ENCODE measurements around the gene METTL24. TPM values are rescaled to one million over a fixed set of nuclear protein-coding genes. Genes with fewer than 3 reads are reported as not detected.
"Not testable (repeated sequence)": the region's sequence is repeated elsewhere in the genome, so short reads cannot be mapped to it uniquely, and the experiment has no call there.

Gene METTL24
- polyA plus RNA-seq, 1 donor: 0.23 TPM

GRCh38 chr6:110250058-110250457 is 108.1 kb downstream of the METTL24 start:
- DNase-seq: no peak

DNA sequence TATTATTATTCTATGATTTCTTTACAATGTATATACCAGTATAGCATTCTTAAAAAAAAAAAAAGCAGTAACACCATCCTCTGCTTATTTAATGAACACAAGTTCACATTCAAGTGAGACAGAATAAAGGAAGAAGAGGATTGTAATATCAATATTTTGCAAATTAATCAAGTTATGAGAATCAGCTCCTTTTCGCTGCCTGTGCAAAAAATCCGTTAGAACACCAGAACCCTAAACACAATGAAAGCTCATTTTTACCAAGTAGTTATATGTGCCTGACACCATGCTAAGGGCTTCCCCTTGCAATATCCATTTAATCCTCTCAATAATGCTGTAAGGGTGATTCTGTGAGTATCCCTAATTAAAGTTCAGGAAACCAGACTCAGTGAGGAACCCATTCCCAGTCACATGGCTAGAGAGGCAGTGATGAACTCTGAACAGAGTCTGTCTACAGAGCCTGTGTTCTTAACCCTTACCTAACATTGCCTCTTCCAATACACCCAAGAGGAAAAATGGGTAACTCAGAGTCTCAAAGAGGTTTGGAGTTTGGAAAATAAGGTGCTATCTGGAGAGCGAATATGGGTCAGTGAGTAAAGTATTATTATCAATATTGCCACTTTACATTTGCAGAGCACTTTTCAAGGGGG is 111.1 kb downstream of the METTL24 start:
- no peak for DNase-seq

- no peak for DNase-seq
Measured at GRCh38 chr6:110246378-110246777, 111.8 kb downstream of the METTL24 start.

DNA sequence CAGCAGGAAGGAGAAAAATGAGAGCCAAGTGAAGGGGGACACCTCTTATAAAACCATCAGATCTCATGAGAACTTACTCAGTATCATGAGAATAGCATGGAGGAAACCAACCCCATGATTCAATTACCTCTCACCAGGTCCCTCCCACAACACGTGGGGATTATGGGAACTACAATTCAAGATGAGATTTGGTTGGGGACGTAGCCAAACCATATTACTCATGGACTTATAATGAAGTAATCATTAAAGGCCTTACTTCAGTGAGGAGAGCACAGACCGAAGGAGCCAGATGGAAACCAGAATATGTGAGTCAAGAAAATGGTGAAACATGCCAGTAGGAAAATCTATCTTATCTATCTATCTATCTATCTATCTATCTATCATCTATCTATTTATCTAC is 113.5 kb downstream of the METTL24 start:
- not testable (repeated sequence) for DNase-seq

DNA sequence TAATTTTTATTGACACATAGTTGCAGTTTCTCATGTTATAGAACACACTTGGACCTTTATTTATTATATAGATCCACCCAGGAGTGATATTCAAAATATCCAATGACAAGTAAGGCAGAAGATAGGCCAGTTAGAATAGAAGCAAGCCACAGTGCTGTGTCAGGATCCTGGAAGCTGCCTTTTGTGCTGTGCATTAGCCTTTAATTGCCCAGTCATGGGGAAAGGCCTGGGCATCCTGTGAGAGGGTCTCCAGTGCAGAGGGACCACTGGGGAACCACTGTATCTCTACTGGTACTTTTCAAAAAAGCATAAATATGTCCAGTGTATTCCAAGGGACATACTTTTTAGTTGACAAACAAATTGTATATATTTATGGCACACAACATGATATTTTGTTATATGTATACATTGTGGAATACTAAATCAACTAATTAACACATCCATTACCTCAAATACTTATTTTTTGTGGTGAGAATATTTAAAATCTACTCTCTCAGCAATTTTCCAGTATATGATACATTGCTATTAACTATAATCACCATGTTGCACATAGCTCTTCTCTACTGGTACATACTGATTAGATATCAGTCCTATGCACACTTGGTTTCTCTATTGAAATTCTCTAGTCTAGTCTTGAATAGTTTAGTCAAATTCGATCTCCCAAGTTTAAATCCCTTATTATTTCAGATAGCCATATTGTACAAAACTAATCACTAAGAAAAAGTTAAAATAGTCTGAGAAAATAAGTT is 118.4 kb downstream of the METTL24 start:
- DNase-seq: no peak

DNA sequence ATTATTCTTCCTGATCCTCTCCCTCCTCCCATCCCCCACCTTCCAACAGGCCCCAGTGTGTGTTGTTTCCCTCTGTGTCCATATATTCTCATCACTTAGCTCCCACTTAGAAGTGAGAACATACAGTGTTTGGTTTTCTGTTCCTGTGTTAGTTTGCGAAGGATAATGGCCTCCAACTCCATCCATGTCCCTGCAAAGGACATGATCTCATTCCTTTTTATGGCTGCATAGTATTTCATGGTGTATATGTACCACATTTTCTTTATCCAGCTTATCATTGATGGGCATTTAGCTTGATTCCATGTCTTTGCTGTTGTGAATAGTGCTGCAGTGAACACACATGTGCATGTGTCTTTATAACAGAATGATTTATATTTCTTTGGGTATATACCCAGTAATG is 122.1 kb downstream of the METTL24 start:
- DNase-seq: not testable (repeated sequence)

DNA sequence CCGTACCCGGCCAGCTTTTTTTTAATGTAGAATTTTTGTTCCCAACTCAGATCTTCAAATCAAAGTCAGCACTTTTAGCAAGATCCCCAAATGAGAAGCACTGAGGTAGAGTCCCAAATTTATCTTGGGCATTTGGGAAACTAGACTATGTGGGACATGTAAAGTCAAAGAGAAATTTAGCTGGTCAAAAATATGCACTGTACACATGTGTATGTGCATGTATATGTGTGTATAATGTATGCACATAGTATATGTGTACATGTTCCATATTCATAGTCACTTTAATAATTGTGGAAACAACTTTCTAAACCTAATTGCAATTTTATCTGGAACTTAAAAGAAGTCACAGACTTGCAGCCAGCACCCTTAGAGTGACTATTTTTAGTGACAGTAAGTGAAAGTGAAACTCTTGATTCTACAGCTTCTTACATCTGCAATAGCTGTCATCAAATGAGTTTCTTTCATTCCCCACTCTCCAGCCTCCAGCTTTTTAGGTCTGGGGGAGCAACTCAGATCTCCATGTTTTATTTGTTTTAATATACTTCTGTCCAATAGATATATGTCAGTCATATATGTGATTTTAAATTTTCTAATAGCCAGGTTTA is 124.3 kb downstream of the METTL24 start:
- DNase-seq: no peak

DNA sequence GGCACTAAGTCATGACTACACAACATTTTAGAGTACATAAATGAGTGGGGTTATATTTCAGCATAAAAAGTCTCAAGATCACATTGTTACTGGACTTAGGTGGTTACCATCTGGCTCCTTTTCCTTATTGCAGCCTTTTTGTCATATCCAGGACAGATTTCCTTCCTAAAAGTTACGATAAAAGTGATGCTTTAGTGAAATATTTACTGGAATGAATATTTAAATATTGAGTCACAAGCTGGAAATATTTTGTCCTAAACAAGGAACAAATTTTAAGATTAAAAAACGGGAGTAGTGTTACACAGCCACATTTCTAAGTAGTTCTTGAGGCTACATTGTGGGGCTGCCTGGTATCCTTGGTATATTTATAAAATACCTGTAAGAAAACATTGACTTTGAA is 125.7 kb downstream of the METTL24 start:
- no peak for DNase-seq

- no peak for DNase-seq
Measured at GRCh38 chr6:110226261-110226660, 131.9 kb downstream of the METTL24 start.

- DNase-seq: no peak
Measured at GRCh38 chr6:110221738-110222137, 136.4 kb downstream of the METTL24 start.

GRCh38 chr6:110217266-110217665 is 140.9 kb downstream of the METTL24 start:
- DNase-seq: no peak

DNA sequence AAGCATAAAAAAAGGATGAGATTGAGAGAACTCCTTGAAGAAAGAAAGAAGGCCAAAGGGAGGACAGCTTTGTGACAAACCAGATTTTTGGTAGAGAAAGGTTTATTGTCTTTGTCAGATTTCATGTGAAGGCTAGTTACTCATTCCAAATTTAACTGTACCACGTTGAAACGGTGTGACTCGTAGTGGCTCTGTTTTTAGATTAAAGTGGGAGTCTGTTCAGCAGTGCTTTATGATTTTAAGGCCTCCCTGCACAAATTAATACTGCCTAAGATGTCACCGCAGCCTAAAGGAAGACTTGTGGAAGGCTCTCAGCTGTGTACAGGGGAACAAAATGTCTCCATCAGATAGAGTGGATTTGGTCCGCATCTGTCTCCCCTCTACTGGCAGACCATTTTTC is 142.0 kb downstream of the METTL24 start:
- no peak for DNase-seq

- no peak for DNase-seq
Measured at GRCh38 chr6:110214338-110214737, 143.8 kb downstream of the METTL24 start.

- DNase-seq: no peak
Measured at GRCh38 chr6:110211753-110212152, 146.4 kb downstream of the METTL24 start.

GRCh38 chr6:110207652-110208051 is 150.5 kb downstream of the METTL24 start:
- no peak for DNase-seq

- DNase-seq: no peak
Measured at GRCh38 chr6:110201151-110201884, 156.8 kb downstream of the METTL24 start.

- DNase-seq: no peak
Measured at GRCh38 chr6:110198561-110198960, 159.6 kb downstream of the METTL24 start.

DNA sequence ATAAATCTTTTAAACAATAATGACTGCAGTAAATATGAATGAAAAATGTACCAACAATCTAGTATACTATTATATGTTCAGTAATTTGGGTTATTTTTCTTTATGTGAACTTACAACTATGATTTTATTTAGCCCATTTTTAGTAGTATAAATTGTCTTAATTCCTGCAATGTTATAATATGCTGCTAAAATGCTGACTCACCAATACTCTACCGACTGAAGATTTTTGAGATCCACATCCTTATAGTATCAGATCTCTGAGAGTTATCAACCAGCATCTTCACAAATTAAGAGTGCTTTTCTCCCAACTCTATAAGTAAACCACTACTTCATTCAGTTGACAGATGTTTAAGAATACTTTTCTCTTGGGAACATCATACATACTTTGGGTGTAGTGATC is 161.3 kb downstream of the METTL24 start:
- no peak for DNase-seq

GRCh38 chr6:110195639-110196038 is 162.5 kb downstream of the METTL24 start:
- no peak for DNase-seq
